LNCaP clone FGC (cell line): ENCODE results near the gene IYD.
A peak's percentile ranks its signal among the peaks of the same experiment; 100 is the strongest.

Experiments
- DNase-seq: peaks from one replicate; pipeline ENCODE4 v3.0.0-alpha.2; 2011; ENCODE audit warnings: low read depth
- H3K4me3 ChIP-seq: 2 replicates; pipeline ENCODE4 v1.5.1; 2011; ENCODE audit warnings: mild to moderate bottlenecking, low read depth, low read length, control low read depth
- TF ChIP-seq, protein P1 (sequence below): IDR thresholded peaks from 2 replicates; pipeline ENCODE4 v1.5.1; 2012; ENCODE audit warnings: mild to moderate bottlenecking; ENCODE audit not compliant: control insufficient read depth, insufficient read depth; ENCODE audit errors: extremely low read depth

The IYD gene

DNA sequence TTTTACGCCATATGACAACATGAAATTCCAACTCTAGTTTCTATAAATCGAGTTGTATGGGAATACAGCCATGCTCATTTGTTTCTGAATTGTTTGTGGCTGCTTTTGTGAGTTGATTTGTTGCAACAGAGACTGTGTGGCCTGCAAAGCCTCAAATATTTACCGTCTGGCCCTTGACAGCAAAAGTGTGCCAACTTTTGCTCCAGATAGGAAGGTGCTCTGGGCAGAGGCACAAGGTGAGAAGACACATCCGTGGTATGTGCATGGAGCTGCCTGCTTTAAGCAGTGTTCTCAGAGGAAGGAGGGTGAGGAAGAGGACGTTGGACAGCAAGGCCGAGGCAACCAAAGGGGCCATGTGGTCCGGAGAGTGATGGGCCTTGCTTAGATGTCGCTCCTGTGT lies 57.4 kb downstream of the IYD start:
- H3K4me3 ChIP-seq, result no peak overlapping the region
- TF ChIP-seq, protein P1, sequence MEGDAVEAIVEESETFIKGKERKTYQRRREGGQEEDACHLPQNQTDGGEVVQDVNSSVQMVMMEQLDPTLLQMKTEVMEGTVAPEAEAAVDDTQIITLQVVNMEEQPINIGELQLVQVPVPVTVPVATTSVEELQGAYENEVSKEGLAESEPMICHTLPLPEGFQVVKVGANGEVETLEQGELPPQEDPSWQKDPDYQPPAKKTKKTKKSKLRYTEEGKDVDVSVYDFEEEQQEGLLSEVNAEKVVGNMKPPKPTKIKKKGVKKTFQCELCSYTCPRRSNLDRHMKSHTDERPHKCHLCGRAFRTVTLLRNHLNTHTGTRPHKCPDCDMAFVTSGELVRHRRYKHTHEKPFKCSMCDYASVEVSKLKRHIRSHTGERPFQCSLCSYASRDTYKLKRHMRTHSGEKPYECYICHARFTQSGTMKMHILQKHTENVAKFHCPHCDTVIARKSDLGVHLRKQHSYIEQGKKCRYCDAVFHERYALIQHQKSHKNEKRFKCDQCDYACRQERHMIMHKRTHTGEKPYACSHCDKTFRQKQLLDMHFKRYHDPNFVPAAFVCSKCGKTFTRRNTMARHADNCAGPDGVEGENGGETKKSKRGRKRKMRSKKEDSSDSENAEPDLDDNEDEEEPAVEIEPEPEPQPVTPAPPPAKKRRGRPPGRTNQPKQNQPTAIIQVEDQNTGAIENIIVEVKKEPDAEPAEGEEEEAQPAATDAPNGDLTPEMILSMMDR, result no peak
- DNase-seq, result peak; percentile 73

- no peak for DNase-seq
- no peak overlapping the region for H3K4me3 ChIP-seq
- TF ChIP-seq, protein P1, result no peak
Observed at GRCh38 chr6:150427037-150427602, 58.3 kb downstream of the IYD start.

DNA sequence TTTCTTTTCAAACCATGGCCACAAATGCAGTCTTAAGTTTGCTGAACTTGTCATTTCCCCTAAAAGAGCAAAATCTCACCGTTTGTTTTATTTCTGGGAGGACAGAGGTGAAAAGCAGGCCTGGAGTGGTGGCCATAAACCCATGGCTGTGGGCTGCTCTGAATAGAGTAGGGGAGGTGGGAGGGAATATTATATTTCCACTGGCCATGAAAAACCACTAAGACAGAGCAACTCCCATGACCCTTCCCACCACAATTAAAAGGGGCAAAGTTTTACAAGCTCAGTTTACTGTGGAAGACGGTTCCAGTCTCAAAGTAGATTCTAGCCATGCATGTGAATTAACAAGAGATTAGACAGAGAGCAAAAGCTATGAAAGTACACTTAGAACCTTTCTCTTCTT lies 59.0 kb downstream of the IYD start:
- TF ChIP-seq, protein P1, result no peak
- no peak for DNase-seq
- H3K4me3 ChIP-seq, result no peak overlapping the region

- DNase-seq, result no peak
- H3K4me3 ChIP-seq, result no peak overlapping the region
- TF ChIP-seq, protein P1, result no peak
Observed at GRCh38 chr6:150430815-150431214, 62.0 kb downstream of the IYD start.

DNA sequence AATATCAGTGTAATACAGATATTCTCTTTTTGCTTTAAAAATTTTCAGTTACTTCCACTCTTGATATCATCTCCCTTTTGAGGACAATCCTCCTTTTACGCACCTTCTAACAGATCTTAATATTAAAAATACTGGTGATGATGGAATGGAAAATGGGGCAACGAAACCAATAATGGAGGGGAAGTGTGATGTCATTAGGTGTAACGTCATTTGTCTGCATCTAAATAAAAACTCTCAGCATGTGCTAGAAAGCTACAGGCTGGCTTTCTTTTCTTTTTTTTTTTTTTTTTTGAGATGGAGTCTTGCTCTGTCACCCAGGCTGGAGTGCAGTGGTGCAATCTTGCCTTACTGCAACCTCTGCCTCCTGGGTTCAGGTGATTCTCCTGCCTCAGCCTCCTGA lies 66.5 kb downstream of the IYD start:
- TF ChIP-seq, protein P1, result no peak
- no peak overlapping the region for H3K4me3 ChIP-seq
- DNase-seq, result no peak

DNA sequence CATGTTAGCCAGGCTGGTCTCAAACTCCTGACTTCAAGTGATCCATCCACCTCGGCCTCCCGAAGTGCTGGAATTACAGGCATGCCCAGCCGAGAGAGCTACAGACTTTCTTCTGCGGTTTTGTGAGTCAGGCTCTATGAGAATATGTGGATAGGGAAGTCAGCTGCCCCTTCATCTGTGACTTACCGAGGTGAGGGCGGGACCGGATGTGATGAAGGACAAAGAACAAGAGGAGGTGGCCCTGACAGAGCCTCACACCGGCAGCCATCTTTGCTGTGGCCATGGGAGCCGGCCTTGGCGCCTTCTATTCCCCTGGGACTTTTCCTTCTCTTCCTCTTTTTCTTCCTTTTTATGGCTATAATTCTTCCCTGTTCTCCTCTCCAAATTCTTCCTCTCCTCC lies 67.0 kb downstream of the IYD start:
- TF ChIP-seq, protein P1, result no peak
- no peak for DNase-seq

GRCh38 chr6:150439373-150439772 lies 70.6 kb downstream of the IYD start:
- TF ChIP-seq, protein P1, result no peak
- H3K4me3 ChIP-seq, result no peak overlapping the region
- no peak for DNase-seq

More for the DNA sequence above, 67.0 kb downstream of the IYD start:
- H3K4me3 ChIP-seq, result no peak overlapping the region
